OCI-M1 (cell line): ENCODE results near the gene SVOP.

ENCODE experiments used
- DNase-seq: peaks from one replicate; lab custom pipeline; 2025; lab: John Stamatoyannopoulos, UW

The SVOP gene

GRCh38 chr12:108935159-108935763, 85.6 kb downstream of the SVOP start:
- no peak for DNase-seq

- DNase-seq: peak; percentile 30
These were observed 86.9 kb downstream of the SVOP start for GRCh38 chr12:108933949-108934348.

GRCh38 chr12:108930756-108931155, 90.1 kb downstream of the SVOP start:
- DNase-seq: no peak

GRCh38 chr12:108930155-108930554, 90.7 kb downstream of the SVOP start:
- no peak for DNase-seq

GRCh38 chr12:108928695-108929094, 92.2 kb downstream of the SVOP start:
- DNase-seq: no peak

GRCh38 chr12:108922918-108923317, 98.0 kb downstream of the SVOP start:
- no peak for DNase-seq

GRCh38 chr12:108921946-108922345, 98.9 kb downstream of the SVOP start:
- no peak for DNase-seq

- DNase-seq: no peak
These were observed 101.8 kb downstream of the SVOP start for GRCh38 chr12:108918960-108919642.

- DNase-seq: no peak
These were observed 102.7 kb downstream of the SVOP start for GRCh38 chr12:108918206-108918605.

GRCh38 chr12:108916336-108916735, 104.5 kb downstream of the SVOP start:
- DNase-seq: no peak

GRCh38 chr12:108915632-108916133, 105.2 kb downstream of the SVOP start:
- no peak for DNase-seq

GRCh38 chr12:108914121-108914531, 106.7 kb downstream of the SVOP start:
- DNase-seq: no peak

- no peak for DNase-seq
These were observed 108.5 kb downstream of the SVOP start for GRCh38 chr12:108912361-108912760.

GRCh38 chr12:108911915-108912314, 109.0 kb downstream of the SVOP start:
- DNase-seq: no peak

GRCh38 chr12:108910336-108910735, 110.5 kb downstream of the SVOP start:
- DNase-seq: no peak

GRCh38 chr12:108907839-108908351, 113.0 kb downstream of the SVOP start:
- DNase-seq: no peak

GRCh38 chr12:108906971-108907370, 113.9 kb downstream of the SVOP start:
- DNase-seq: no peak

GRCh38 chr12:108905725-108906124, 115.1 kb downstream of the SVOP start:
- peak; percentile 65 for DNase-seq

- no peak for DNase-seq
These were observed 121.7 kb downstream of the SVOP start for GRCh38 chr12:108899145-108899544.

- DNase-seq: no peak
These were observed 124.1 kb downstream of the SVOP start for GRCh38 chr12:108896817-108897216.

GRCh38 chr12:108896336-108896735, 124.5 kb downstream of the SVOP start:
- DNase-seq: no peak

GRCh38 chr12:108895220-108895802, 125.6 kb downstream of the SVOP start:
- DNase-seq: no peak

GRCh38 chr12:108890208-108890607, 130.7 kb downstream of the SVOP start:
- peak; percentile 21 for DNase-seq
